HEK293T (cell line): ENCODE data around the gene MOXD1.

Experiments used
- ARNT ChIP-seq: fragments of 450-650 bp; IDR thresholded peaks from 2 replicates; pipeline ENCODE4 v1.6.1; 2017; ENCODE audit warnings: mild to moderate bottlenecking
- ELF4 ChIP-seq: fragments of 450-650 bp; IDR thresholded peaks from 2 replicates; pipeline ENCODE4 v1.6.1; 2017; ENCODE audit warnings: antibody characterized with exemption
- FOXK2 ChIP-seq: fragments of 450-650 bp; IDR thresholded peaks from 2 replicates; pipeline ENCODE4 v1.6.1; 2016; ENCODE audit warnings: mild to moderate bottlenecking
- HDGF ChIP-seq: fragments of 450-650 bp; IDR thresholded peaks from 2 replicates; pipeline ENCODE4 v1.6.1; 2017; ENCODE audit warnings: antibody characterized with exemption, borderline replicate concordance
- SP1 ChIP-seq: fragments of 450-650 bp; IDR thresholded peaks from 2 replicates; pipeline ENCODE4 v1.6.1; 2017
- SUZ12 ChIP-seq: fragments of 450-650 bp; IDR thresholded peaks from 2 replicates; pipeline ENCODE4 v1.6.1; 2016; ENCODE audit warnings: mild to moderate bottlenecking

DNA sequence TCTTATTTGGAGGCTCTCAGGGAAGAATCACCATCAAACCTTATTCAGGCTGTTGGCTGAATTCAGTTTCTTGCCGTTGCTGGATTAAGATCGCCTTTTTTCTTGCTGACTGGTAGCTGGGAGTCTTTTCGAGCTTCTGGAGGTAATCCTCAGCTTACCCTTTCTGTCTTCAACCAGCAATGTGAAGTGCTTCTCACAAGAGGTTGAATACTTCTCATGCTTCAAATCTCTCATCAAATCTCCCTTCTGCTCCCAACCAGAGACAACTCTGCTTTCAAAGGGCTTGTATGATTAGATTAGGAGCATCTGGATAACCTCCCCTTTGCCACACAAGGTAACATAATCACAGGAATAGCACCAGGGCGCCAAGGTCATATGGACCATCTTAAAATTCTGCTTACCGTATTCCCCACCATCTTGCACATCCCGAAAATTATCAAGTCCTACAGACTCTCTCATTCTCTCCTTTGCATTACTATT lies 137.2 kb downstream of the MOXD1 start:
- TF ChIP-seq SP1 (no peak), SUZ12 (no peak), FOXK2 (no peak), HDGF (no peak), ARNT (no peak), ELF4 (no peak)
